ENCODE measurements around the gene CHST11.

DNA sequence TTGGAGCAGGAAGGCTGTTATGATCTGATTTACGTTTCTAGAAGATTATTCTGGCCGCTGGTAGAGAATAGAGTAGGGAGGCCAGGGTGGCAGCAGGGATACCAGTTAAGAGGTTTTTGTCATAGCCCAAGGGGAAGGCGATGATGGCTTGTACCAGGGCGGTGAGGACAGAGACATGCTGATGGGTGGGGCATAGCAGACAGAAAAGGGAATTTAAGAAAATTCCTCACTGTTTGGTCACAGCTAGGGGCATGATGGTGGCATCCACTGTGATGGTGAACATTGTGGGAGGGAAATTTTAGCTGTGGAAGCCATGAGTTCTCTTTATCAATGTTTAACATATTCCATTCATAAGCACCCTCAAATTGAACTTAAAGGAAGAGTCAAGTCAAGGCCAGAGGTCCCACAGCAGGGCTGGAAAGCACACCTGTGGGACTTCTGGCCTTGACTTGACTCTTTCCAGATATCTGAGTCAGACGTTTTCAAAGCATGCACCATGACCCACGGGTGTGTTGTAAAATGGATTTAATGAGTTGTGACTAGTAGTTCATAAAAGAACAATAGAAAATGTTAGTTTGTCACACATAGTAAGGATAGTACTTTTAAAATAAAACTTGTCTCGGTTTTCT is 134.6 kb downstream of the CHST11 start:
- TF ChIP-seq, protein P1, sequence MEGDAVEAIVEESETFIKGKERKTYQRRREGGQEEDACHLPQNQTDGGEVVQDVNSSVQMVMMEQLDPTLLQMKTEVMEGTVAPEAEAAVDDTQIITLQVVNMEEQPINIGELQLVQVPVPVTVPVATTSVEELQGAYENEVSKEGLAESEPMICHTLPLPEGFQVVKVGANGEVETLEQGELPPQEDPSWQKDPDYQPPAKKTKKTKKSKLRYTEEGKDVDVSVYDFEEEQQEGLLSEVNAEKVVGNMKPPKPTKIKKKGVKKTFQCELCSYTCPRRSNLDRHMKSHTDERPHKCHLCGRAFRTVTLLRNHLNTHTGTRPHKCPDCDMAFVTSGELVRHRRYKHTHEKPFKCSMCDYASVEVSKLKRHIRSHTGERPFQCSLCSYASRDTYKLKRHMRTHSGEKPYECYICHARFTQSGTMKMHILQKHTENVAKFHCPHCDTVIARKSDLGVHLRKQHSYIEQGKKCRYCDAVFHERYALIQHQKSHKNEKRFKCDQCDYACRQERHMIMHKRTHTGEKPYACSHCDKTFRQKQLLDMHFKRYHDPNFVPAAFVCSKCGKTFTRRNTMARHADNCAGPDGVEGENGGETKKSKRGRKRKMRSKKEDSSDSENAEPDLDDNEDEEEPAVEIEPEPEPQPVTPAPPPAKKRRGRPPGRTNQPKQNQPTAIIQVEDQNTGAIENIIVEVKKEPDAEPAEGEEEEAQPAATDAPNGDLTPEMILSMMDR (IDR thresholded peaks at IDR 0.05; ENCODE audit: low read depth, low read length, missing input control) = no peak
- TF ChIP-seq SP1 (IDR thresholded peaks at IDR 0.05) = no peak
- TF ChIP-seq, protein P2, sequence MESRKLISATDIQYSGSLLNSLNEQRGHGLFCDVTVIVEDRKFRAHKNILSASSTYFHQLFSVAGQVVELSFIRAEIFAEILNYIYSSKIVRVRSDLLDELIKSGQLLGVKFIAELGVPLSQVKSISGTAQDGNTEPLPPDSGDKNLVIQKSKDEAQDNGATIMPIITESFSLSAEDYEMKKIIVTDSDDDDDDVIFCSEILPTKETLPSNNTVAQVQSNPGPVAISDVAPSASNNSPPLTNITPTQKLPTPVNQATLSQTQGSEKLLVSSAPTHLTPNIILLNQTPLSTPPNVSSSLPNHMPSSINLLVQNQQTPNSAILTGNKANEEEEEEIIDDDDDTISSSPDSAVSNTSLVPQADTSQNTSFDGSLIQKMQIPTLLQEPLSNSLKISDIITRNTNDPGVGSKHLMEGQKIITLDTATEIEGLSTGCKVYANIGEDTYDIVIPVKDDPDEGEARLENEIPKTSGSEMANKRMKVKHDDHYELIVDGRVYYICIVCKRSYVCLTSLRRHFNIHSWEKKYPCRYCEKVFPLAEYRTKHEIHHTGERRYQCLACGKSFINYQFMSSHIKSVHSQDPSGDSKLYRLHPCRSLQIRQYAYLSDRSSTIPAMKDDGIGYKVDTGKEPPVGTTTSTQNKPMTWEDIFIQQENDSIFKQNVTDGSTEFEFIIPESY (IDR thresholded peaks at IDR 0.05) = no peak
- no peak for TF ChIP-seq GABPA (IDR thresholded peaks at IDR 0.05 in 1 of 2, conservative IDR thresholded peaks at IDR 0.05 in 1 of 2)
- no peak for TF ChIP-seq JUND (IDR thresholded peaks at IDR 0.05)
- TF ChIP-seq, protein P3, sequence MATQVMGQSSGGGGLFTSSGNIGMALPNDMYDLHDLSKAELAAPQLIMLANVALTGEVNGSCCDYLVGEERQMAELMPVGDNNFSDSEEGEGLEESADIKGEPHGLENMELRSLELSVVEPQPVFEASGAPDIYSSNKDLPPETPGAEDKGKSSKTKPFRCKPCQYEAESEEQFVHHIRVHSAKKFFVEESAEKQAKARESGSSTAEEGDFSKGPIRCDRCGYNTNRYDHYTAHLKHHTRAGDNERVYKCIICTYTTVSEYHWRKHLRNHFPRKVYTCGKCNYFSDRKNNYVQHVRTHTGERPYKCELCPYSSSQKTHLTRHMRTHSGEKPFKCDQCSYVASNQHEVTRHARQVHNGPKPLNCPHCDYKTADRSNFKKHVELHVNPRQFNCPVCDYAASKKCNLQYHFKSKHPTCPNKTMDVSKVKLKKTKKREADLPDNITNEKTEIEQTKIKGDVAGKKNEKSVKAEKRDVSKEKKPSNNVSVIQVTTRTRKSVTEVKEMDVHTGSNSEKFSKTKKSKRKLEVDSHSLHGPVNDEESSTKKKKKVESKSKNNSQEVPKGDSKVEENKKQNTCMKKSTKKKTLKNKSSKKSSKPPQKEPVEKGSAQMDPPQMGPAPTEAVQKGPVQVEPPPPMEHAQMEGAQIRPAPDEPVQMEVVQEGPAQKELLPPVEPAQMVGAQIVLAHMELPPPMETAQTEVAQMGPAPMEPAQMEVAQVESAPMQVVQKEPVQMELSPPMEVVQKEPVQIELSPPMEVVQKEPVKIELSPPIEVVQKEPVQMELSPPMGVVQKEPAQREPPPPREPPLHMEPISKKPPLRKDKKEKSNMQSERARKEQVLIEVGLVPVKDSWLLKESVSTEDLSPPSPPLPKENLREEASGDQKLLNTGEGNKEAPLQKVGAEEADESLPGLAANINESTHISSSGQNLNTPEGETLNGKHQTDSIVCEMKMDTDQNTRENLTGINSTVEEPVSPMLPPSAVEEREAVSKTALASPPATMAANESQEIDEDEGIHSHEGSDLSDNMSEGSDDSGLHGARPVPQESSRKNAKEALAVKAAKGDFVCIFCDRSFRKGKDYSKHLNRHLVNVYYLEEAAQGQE (IDR thresholded peaks at IDR 0.05) = no peak
- TF ChIP-seq, protein P4, sequence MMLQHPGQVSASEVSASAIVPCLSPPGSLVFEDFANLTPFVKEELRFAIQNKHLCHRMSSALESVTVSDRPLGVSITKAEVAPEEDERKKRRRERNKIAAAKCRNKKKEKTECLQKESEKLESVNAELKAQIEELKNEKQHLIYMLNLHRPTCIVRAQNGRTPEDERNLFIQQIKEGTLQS (IDR thresholded peaks at IDR 0.05) = no peak
- TF ChIP-seq HNF4A (conservative IDR thresholded peaks at IDR 0.05) = no peak

All from liver (tissue), 3 donors.